Common myeloid progenitor, CD34-positive (primary cell): Measurements from ENCODE around the gene GCLM.

Source experiments
- CTCF ChIA-PET: fragments of 350-600 bp; sonication (Branson Sonifier 250); formaldehyde crosslinking; loops from one replicate; lab custom pipeline; 2021; ENCODE audit warnings: antibody characterized with exemption; lab: Charles Lee
- POLR2A ChIA-PET: fragments of 350-600 bp; sonication (Branson Sonifier 250); formaldehyde crosslinking; loops from one replicate; lab custom pipeline; 2021; ENCODE audit warnings: antibody characterized with exemption; lab: Charles Lee
- DNase-seq, 3 donors: peaks; one replicate each; pipeline versions ENCODE4 v3.0.0 to v3.0.0-alpha.2; 2013
- H3K27ac ChIP-seq, 2 experiments: 1 replicate in 1 of 2; 2 replicates in 1 of 2; pipeline ENCODE4 v1.7.0; 2013; ENCODE audit warnings: inconsistent platforms in 2 of 2, low read length in 2 of 2, mild to moderate bottlenecking in 2 of 2, low read depth in 1 of 2, moderate library complexity in 1 of 2; ENCODE audit not compliant: severe bottlenecking in 2 of 2, insufficient read depth in 1 of 2, poor library complexity in 1 of 2
- H3K27me3 ChIP-seq, 5 experiments: replicated peaks in 2 of 5; 1 replicate in 3 of 5; 2 replicates in 2 of 5; pipeline versions ENCODE4 v1.6.1 to v1.7.0; 2013; ENCODE audit warnings: low read length in 4 of 5, mild to moderate bottlenecking in 2 of 5, moderate library complexity in 2 of 5, inconsistent platforms in 1 of 5; ENCODE audit not compliant: insufficient read depth in 5 of 5, control insufficient read depth in 4 of 5
- H3K36me3 ChIP-seq, 4 experiments: 1 replicate in 2 of 4; 2 replicates in 2 of 4; pipeline versions ENCODE4 v1.6.1 to v1.7.0; 2013; ENCODE audit warnings: low read length in 3 of 4, control low read depth in 1 of 4, mild to moderate bottlenecking in 1 of 4; ENCODE audit not compliant: control insufficient read depth in 4 of 4, insufficient read depth in 4 of 4
- H3K4me1 ChIP-seq, 4 experiments: 1 replicate in 3 of 4; 2 replicates in 1 of 4; pipeline versions ENCODE4 v1.6.1 to v1.7.1; 2013; ENCODE audit warnings: low read length in 3 of 4, mild to moderate bottlenecking in 3 of 4, control low read depth in 1 of 4, inconsistent platforms in 1 of 4, moderate library complexity in 1 of 4; ENCODE audit not compliant: control insufficient read depth in 4 of 4, insufficient read depth in 4 of 4; ENCODE audit errors: control extremely low read depth in 1 of 4
- H3K4me3 ChIP-seq, 7 experiments: 1 replicate in 4 of 7; 2 replicates in 3 of 7; pipeline versions ENCODE4 v1.5.1 to v1.7.0; 2013; ENCODE audit warnings: mild to moderate bottlenecking in 7 of 7, low read length in 6 of 7, moderate library complexity in 6 of 7, inconsistent platforms in 2 of 7, low read depth in 2 of 7, control low read depth in 1 of 7; ENCODE audit not compliant: insufficient read depth in 4 of 7, control insufficient read depth in 1 of 7; ENCODE audit errors: extremely low read depth in 1 of 7
- H3K9me3 ChIP-seq, 5 experiments: 1 replicate in 4 of 5; 2 replicates in 1 of 5; pipeline versions ENCODE4 v1.6.1 to v1.7.1; 2013; ENCODE audit warnings: low read length in 4 of 5, mild to moderate bottlenecking in 2 of 5, inconsistent platforms in 1 of 5, low read depth in 1 of 5, moderate library complexity in 1 of 5; ENCODE audit not compliant: control insufficient read depth in 4 of 5, insufficient read depth in 2 of 5; ENCODE audit errors: control extremely low read depth in 1 of 5
- WGBS: methylation state at CpG from one replicate; pipeline ENCODE4 v1.1.5; 2013; ENCODE audit not compliant: insufficient coverage; 5-methylcytosine and 5-hydroxymethylcytosine counted together

GCLM gene

DNA sequence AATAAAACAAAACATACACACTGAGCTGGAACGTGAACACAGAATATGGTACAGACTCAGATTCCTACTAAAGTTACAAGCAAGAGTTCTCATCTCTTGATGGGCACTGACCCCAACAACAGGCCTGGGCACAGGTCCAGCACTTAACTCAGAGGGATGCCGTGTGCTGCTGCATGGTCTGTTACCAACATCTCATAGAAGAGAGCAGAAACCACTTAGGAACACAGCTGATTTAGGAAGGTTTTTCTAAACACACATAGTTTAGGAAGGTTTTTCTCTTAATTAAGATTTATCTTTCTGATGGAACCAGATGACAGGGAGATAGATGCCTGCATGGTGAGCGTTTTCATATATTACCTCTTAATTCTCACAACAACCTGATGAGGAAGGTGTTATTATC is 1.5 kb downstream of the GCLM start:
- Histone ChIP-seq H3K27me3 (no peaks in the 10 kb centered on the region), H3K27ac (no peak overlapping the region), H3K4me3 (peak overlapping the region in 3 of 7 experiments; percentile 0 to 93 (median 80)), H3K36me3 (no peaks in the 10 kb centered on the region), H3K4me1 (peaks cover 4 to 34% (median 20%) of the 10 kb centered on the region in 4 experiments), H3K9me3 (no peaks in the 10 kb centered on the region)
- CTCF ChIA-PET = no interaction called here
- WGBS = 15% methylated on average over 2 of the region's 3 CpGs
- POLR2A ChIA-PET = no interaction called here
- DNase-seq = peak in 2 of 3 donors; percentile 4 to 10

DNA sequence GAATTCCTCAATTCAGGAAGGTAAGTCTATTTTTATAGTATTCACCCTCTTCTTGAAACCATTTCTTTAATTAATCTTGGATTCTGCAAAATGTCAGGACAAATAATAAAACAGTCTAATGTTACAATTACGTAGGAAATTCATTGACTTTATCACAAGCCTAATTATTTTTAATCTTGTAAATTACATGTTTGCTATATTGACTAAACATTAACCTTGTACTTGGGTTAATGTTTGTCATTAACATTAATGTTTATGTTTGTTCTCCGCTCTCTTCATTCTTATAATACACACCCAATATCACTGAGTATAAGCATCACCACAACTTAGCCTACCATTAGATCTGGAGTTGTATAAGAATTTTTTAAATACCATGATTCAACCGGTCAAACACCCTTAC is 2.8 kb downstream of the GCLM start:
- no peaks in the 10 kb centered on the region for H3K9me3 ChIP-seq
- no CpG with 5 or more reads among the region's 3 CpGs for whole genome bisulfite sequencing
- H3K4me3 ChIP-seq = no peak overlapping the region
- H3K36me3 ChIP-seq = no peaks in the 10 kb centered on the region
- POLR2A ChIA-PET = no interaction called here
- peaks cover 4 to 34% (median 20%) of the 10 kb centered on the region in 4 experiments for H3K4me1 ChIP-seq
- no peak overlapping the region for H3K27ac ChIP-seq
- CTCF ChIA-PET = no interaction called here
- H3K27me3 ChIP-seq = no peaks in the 10 kb centered on the region
- no peak for DNase-seq

- Histone ChIP-seq H3K4me3 (no peak overlapping the region), H3K9me3 (no peaks in the 10 kb centered on the region), H3K27me3 (no peaks in the 10 kb centered on the region), H3K36me3 (peaks cover 0 to 4% (median 1%) of the 10 kb centered on the region in 4 experiments), H3K4me1 (peaks cover 4 to 34% (median 20%) of the 10 kb centered on the region in 4 experiments), H3K27ac (no peak overlapping the region)
- DNase-seq = peak in 2 of 3 donors; percentile 6 to 25
- no CpG with 5 or more reads among the region's 2 CpGs for WGBS
- ChIA-PET POLR2A (no interaction called here), CTCF (no interaction called here)
These were observed 3.5 kb downstream of the GCLM start for GRCh38 chr1:93905734-93906133.

GRCh38 chr1:93905051-93905450 is 4.2 kb downstream of the GCLM start:
- H3K4me3 ChIP-seq = no peak overlapping the region
- no peak overlapping the region for H3K27ac ChIP-seq
- H3K4me1 ChIP-seq = peaks cover 2 to 34% (median 19%) of the 10 kb centered on the region in 4 experiments
- WGBS = no CpG with 5 or more reads among the region's 1 CpG
- peaks cover 0 to 6% (median 3%) of the 10 kb centered on the region in 4 experiments for H3K36me3 ChIP-seq
- DNase-seq = no peak
- no peaks in the 10 kb centered on the region for H3K27me3 ChIP-seq
- POLR2A ChIA-PET = interaction anchor here (0.7 to 1.0 kb wide), 2 partner anchors 26 to 270 kb away, joined by 3 read pairs; partner anchors contain the start of gene DNTTIP2
- H3K9me3 ChIP-seq = no peaks in the 10 kb centered on the region
- CTCF ChIA-PET = no interaction called here

DNA sequence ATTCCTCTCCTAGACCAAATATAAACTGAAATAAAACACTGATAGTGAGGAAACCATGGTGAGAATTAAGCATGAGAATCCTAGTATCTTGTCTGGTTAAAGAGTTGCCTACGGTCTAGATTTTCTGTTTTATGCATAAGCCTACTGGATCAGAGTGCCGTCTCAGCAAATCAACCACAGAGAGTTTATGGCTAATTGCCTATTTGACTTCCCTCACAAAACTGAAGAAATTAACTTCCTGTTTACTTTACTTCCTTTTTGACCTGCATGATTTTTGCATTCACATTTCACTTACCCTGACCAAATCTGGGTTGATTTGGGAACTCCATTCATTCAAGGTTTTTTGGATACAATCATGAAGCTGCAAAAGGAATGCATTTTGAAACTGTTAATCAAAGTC is 5.0 kb downstream of the GCLM start:
- Histone ChIP-seq H3K4me3 (no peak overlapping the region), H3K27ac (no peak overlapping the region), H3K9me3 (no peaks in the 10 kb centered on the region), H3K4me1 (peaks cover 0 to 34% (median 18%) of the 10 kb centered on the region in 4 experiments), H3K27me3 (no peaks in the 10 kb centered on the region), H3K36me3 (peaks cover 0 to 6% (median 5%) of the 10 kb centered on the region in 4 experiments)
- WGBS = 0% methylated on average over 1 of the region's 2 CpGs
- DNase-seq = peak; percentile 28 to 77 (median 66)
- ChIA-PET POLR2A (interaction anchor here (0.7 to 1.0 kb wide), 2 partner anchors 25 to 269 kb away, joined by 3 read pairs; partner anchors contain the start of gene DNTTIP2), CTCF (no interaction called here)

DNA sequence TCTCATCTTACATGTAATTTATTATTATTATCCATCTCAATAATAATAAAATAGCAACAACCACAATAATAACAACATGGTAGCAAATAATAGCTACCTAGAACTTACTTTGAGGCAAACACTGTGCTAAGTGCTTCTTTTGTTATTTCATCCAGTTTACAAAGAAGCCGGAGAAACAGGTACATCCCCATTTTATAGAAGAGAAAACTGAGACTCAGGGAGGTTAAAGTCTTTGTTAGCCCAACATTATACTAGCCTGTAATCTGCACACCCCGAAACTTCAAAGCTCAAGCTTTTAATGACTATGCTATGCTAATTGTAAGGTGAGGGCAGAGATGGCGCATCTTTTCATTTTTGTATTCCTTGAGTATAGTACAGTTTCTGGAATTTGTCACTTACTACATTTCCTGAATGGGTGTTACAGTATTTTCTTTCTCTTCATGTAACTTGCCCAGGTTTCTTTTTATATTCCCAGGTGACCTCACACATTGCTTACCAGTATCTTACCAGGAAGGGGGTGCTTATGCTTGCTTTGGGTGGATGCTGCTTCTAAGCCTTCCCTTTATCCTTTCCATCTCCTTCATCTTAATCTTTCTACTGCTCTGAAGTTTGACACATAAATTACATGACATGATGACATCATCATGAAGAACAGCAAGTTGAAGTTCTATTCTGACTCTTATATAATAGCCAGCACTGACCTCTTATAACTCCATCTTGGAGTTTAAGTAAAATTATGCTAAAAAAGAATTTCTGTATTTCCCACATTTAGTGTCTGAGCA is 8.3 kb downstream of the GCLM start:
- Histone ChIP-seq H3K27me3 (no peaks in the 10 kb centered on the region), H3K4me3 (no peak overlapping the region), H3K27ac (no peak overlapping the region), H3K4me1 (peaks cover 0 to 14% (median 7%) of the 10 kb centered on the region in 4 experiments), H3K36me3 (peaks cover 0 to 16% (median 14%) of the 10 kb centered on the region in 4 experiments), H3K9me3 (no peaks in the 10 kb centered on the region)
- ChIA-PET CTCF (no interaction called here), POLR2A (no interaction called here)
- no peak for DNase-seq
- WGBS = no CpG with 5 or more reads among the region's 3 CpGs

GRCh38 chr1:93899543-93900207 is 9.6 kb downstream of the GCLM start:
- no peaks in the 10 kb centered on the region for H3K27me3 ChIP-seq
- ChIA-PET POLR2A (no interaction called here), CTCF (no interaction called here)
- WGBS = no CpG with 5 or more reads among the region's 3 CpGs
- H3K9me3 ChIP-seq = no peaks in the 10 kb centered on the region
- H3K4me1 ChIP-seq = peaks cover 0 to 11% (median 5%) of the 10 kb centered on the region in 4 experiments
- H3K4me3 ChIP-seq = no peak overlapping the region
- H3K27ac ChIP-seq = no peak overlapping the region
- H3K36me3 ChIP-seq = peaks cover 0 to 19% (median 17%) of the 10 kb centered on the region in 4 experiments
- DNase-seq = no peak
